Naive B cell (primary cell): ENCODE data around the gene INCA1. TPM values are rescaled to one million over a fixed set of nuclear protein-coding genes. Genes with fewer than 3 reads are reported as not detected.

ENCODE experiments used
- ATAC-seq, 2 donors: fragments of 150-1000 bp; cut with Tn5 transposase; 2 replicates each; pipeline ENCODE4 v1.10.0; 2021; ENCODE audit warnings: low read depth in 2 of 2, mild to moderate bottlenecking in 2 of 2, moderate library complexity in 2 of 2
- DNase-seq: peaks from one replicate; pipeline ENCODE4 v3.0.0; 2022
- H3K27ac Mint-ChIP-seq, 6 donors: one replicate each; pipeline ENCODE4 v1.8.0; 2020 to 2022; ENCODE audit warnings: mild to moderate bottlenecking in 6 of 6, mixed read lengths in 6 of 6, moderate library complexity in 5 of 6, inconsistent platforms in 2 of 6
- H3K27me3 Mint-ChIP-seq, 3 donors: one replicate each; pipeline ENCODE4 v1.8.0; 2021 to 2022; ENCODE audit warnings: mixed read lengths in 3 of 3, mild to moderate bottlenecking in 1 of 3
- H3K36me3 Mint-ChIP-seq, 2 donors: one replicate each; pipeline ENCODE4 v1.8.0; 2020 to 2022; ENCODE audit warnings: mixed read lengths in 2 of 2, inconsistent platforms in 1 of 2, mild to moderate bottlenecking in 1 of 2
- H3K4me1 Mint-ChIP-seq, 3 donors: one replicate each; pipeline ENCODE4 v1.8.0; 2020 to 2022; ENCODE audit warnings: mixed read lengths in 3 of 3, inconsistent platforms in 1 of 3, mild to moderate bottlenecking in 1 of 3, moderate library complexity in 1 of 3
- H3K4me3 Mint-ChIP-seq, 8 donors: one replicate each; pipeline ENCODE4 v1.8.0; 2020 to 2022; ENCODE audit warnings: mild to moderate bottlenecking in 8 of 8, mixed read lengths in 8 of 8, moderate library complexity in 8 of 8, inconsistent platforms in 2 of 8
- H3K9me3 Mint-ChIP-seq, 7 donors: one replicate each; pipeline ENCODE4 v1.8.0; 2020 to 2022; ENCODE audit warnings: mixed read lengths in 7 of 7, mild to moderate bottlenecking in 5 of 7, inconsistent platforms in 2 of 7, moderate library complexity in 1 of 7
- polyA plus RNA-seq, 6 donors: library from polyadenylated mRNA; unstranded; fragments of 300-500 nt; fragmentation: Illumina TruSeq; gene quantifications; one replicate each; pipeline ENCODE4 v1.2.3, GENCODE V29; 2021; ENCODE audit warnings: low read depth in 6 of 6

Gene INCA1
- polyA plus RNA-seq, 6 donors from 2014 or later, result 0.40 to 0.98 (median 0.41) TPM; not detected in 3

DNA sequence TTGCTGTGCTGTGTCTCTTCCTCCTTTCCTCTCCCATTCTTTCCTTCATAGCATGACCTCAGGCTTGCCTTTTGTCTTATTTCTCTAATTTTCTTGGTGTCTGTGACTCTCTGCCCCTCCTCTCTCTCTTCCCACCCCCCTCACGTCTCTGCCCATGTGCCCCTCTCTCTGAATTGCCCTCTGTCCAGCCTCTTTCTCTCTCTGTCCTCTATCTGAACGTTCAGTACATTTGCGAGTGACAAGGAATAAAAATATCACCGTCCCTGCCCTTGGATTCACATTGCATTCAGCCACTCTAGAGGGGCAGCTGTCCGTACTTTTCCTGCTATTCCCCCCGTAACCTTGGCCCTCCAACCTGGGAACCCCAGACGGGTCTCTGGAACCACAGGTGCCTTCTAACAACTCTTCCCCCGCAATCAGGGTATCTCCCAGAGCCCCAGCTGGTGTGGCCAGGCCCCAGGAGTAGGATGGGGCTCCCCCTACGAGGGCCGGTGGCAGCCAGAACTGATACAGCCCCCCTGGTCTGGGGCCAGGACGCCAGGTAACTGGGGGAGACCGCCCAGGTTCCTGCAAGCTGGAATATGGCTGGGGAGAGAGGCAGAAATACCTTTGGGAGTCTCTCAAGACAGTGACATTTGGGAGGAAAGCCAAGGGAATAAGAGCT, 2.2 kb upstream of the INCA1 start:
- H3K9me3 Mint-ChIP-seq, result no peaks in the 10 kb centered on the region
- no peak for DNase-seq
- peaks cover 0 to 26% (median 14%) of the 10 kb centered on the region in 3 donors for H3K27me3 Mint-ChIP-seq
- H3K4me3 Mint-ChIP-seq, result peak overlapping the region; percentile 5 to 93 (median 78)
- no peak for ATAC-seq
- peaks cover 14% of the 10 kb centered on the region in 2 donors for H3K36me3 Mint-ChIP-seq
- H3K27ac Mint-ChIP-seq, result peak overlapping the region in 3 of 6 donors; percentile 49 to 55 (median 50)
- peaks cover 23 to 30% (median 28%) of the 10 kb centered on the region in 3 donors for H3K4me1 Mint-ChIP-seq

DNA sequence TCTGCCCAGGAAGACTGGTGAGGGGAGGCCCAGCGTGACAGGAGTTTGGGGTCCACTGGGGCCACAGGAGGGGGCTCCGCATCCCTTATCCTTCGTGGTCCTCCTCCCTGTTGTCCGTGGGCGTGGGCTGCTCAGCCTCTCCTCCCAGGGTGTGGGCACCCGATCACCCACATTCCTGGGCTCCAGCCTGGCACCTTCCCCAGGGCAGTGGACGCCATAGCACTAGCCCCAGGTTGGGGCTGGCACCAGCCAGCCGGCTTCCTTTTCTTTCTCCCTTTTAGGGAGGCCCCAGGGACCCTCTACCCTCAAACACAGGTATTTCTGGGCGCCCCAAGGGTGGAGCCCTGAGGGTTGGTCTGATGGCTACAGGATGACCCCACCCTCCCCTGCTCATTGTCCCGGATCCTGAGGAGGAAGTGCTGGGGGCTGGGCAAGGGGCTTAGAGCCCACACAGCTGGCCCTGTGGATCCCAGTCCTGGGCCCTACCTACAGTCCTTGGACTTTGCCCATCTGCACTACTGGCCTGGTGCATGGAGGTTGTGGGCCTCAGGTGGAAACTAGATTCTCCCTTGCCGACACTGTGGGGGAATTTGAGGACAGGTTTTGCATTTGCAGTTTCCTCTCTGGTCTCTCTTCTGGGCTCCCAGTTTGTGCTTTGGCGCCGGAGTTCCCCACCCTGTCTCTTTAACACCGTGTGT, 1.6 kb upstream of the INCA1 start:
- Mint-ChIP-seq H3K27ac (peak overlapping the region in 2 of 6 donors; percentile 50 to 55), H3K4me1 (peaks cover 23 to 30% (median 28%) of the 10 kb centered on the region in 3 donors), H3K36me3 (peaks cover 7 to 11% of the 10 kb centered on the region in 2 donors), H3K4me3 (peak overlapping the region; percentile 52 to 93 (median 84)), H3K9me3 (no peaks in the 10 kb centered on the region), H3K27me3 (peaks cover 0 to 19% (median 8%) of the 10 kb centered on the region in 3 donors)
- ATAC-seq, result peak; percentile 25 to 46
- DNase-seq, result no peak

DNA sequence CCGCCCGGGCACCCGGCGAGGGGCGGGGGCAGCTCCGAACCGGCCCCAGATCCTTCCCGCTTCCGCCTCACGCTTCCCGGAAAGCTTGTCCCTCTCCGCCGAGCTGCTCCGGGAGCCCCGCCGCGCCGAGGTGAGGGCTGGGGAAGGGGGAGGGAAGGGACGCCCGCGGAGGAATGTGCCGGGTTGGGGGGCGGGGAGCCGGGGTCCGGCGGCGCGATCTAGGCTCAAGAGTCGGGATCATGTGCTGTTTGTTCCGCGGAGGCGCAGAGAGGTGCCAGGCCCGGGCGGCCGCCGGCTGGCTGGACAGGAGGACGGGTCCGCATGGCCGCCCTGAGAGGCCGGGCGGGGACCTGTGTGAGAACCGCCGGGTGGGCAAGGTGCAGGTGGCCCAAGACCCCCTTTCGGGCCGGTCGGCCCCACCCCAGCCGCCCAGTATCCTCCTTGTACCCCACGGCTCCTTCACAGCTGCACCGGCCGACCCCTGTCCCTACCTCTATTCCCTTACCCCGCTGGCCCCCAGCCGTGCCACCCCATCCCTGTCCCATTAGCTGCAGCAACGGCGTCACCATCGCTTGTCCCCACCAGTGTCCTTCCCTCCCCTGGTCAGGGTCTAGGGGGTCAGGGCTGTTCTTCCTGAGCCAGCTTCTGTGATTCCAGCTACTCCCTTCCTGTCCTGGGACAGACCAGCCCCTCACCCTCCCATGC, 857 bp upstream of the INCA1 start:
- Mint-ChIP-seq H3K27me3 (peaks cover 0 to 13% (median 3%) of the 10 kb centered on the region in 3 donors), H3K36me3 (peaks cover 0 to 4% of the 10 kb centered on the region in 2 donors), H3K4me3 (peak overlapping the region; percentile 52 to 93 (median 84)), H3K4me1 (peaks cover 23 to 30% (median 28%) of the 10 kb centered on the region in 3 donors), H3K27ac (peak overlapping the region in 2 of 6 donors; percentile 50 to 93), H3K9me3 (no peaks in the 10 kb centered on the region)
- DNase-seq (no peak), ATAC-seq (peak; percentile 2 to 5)

DNA sequence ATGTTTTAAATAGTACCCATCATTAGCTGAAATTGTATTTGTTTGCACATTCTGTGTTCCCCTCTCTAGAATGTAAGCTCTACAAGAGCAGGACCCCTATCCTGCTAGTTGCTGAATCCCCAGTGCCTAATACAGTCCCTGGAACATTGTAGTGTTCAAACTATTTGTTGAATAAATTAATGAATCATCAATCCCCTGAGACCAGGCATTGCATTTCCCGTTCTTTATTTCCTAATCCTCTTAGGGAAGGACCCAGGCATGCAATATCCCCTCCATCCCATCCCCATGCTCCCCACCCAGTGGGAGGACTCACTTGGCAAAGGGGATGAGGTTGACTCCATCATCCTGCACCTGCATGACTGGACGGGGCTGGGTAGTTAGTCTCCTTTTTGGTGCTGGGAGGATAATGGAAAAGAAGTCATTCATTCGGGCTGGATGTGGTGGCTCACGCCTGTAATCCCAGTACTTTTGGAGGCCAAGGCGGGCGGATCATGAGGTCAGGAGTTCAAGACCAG, 3.2 kb downstream of the INCA1 start:
- H3K4me3 Mint-ChIP-seq, result peak overlapping the region in 1 of 8 donors; percentile 7
- H3K27ac Mint-ChIP-seq, result no peak overlapping the region
- peaks cover 22 to 25% (median 25%) of the 10 kb centered on the region in 3 donors for H3K4me1 Mint-ChIP-seq

DNA sequence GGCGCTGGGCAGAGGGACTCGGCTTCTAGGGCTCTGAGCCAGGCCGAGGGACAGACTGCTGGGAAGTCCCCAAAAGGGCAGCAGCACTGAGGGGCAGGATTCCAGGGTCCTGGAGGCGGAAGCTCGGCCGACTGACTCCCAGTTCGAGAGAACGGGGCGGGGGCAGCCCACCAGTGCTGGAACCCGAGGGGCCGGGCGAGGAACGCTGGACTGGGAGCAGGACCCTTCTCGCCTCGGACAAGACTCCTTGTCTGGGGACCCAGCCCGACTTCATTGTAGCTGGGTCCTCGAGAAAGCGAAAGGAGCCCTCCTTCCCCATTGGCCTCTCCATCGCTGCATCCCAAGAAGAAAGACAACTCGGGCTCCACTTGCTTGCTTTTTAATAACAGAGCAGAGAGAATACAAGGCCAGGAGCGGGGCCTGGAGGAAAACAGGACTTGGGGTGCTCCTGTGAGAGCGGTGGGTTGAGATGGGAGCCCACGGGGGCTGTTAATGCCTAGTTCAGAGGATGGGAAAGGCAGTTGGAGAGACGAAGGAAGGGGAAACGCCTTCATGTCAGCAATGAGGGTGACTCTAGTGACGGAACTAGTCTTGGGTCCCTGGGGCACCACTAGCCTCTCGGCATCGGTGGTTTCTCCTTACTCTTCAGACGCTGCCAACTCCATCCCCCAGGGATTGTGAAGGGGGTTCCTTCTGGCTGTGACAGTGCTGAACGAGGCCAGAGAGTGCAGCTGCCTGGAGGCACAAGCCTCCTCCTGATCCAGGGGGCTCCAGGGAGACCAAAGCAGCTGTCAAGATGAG, 9.4 kb downstream of the INCA1 start:
- DNase-seq (no peak), ATAC-seq (peak; percentile 44 to 62)
- Mint-ChIP-seq H3K9me3 (no peaks in the 10 kb centered on the region), H3K36me3 (peaks cover 0 to under 1% of the 10 kb centered on the region in 2 donors), H3K4me1 (peaks cover 40 to 41% (median 40%) of the 10 kb centered on the region in 3 donors), H3K27ac (peak overlapping the region; percentile 92 to 96 (median 96)), H3K27me3 (no peaks in the 10 kb centered on the region), H3K4me3 (peak overlapping the region; percentile 83 to 96 (median 94))

More for the DNA sequence above, 3.2 kb downstream of the INCA1 start:
- peaks cover 0 to 13% (median 0%) of the 10 kb centered on the region in 3 donors for H3K27me3 Mint-ChIP-seq
- DNase-seq (no peak), ATAC-seq (no peak)
- no peaks in the 10 kb centered on the region for H3K9me3 Mint-ChIP-seq
- no peaks in the 10 kb centered on the region for H3K36me3 Mint-ChIP-seq

DNA sequence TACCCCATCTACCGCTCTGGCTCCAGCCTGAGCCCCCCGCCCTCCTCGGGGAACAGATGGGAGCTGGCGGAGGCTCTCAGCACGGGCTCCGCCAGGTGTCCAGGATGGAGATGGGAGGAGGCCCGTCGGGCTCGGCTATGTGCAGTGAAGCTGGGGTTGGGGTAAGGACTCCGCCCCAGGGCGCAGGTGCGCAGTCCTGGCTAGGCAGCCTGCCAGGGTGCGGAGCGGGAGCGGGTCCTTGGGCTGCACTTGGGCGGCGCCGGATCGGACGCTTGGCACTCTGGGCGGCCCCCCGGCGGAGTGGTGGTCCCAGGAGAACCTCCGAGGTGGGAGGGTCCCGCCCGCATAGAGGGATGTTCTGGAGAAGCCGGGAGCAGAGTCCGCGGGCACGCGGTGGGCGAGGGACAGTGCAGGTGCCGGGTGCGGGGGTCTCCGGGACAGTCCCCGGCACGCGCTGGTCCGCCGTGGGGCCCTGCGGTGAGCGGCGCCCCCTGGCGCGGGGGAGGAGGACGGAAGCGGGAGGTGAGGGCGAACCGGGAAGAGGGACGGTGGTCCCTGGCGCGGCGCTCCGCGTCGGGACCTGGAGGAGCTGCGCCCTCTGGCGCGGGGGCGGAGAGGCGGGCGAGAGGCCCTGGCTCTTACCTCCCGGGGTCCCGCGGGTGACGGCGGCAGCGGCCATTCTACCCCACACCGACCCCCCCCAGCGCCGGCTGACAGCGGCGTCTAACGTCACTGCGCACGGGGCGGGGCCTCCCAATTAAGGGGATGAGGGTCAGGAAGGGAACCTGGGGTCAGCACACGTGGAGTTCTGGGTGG, 10.2 kb downstream of the INCA1 start, which contains the start of gene CAMTA2:
CAMTA2 (minus strand) TSS at position 725 of the 816 bp plus-strand sequence. CDS start 1,453 bp downstream, outside the sequence.
- Mint-ChIP-seq H3K27me3 (no peaks in the 10 kb centered on the region), H3K4me3 (peak within 1 kb of the TSS; percentile 83 to 96 (median 94)), H3K36me3 (peaks cover 3 to 8% of the 10 kb centered on the region in 2 donors), H3K9me3 (no peaks in the 10 kb centered on the region), H3K27ac (peak within 1 kb of the TSS; percentile 92 to 96 (median 96)), H3K4me1 (peaks cover 44 to 48% (median 46%) of the 10 kb centered on the region in 3 donors)
- peak; percentile 81 for ATAC-seq
- DNase-seq, result peak; percentile 85

DNA sequence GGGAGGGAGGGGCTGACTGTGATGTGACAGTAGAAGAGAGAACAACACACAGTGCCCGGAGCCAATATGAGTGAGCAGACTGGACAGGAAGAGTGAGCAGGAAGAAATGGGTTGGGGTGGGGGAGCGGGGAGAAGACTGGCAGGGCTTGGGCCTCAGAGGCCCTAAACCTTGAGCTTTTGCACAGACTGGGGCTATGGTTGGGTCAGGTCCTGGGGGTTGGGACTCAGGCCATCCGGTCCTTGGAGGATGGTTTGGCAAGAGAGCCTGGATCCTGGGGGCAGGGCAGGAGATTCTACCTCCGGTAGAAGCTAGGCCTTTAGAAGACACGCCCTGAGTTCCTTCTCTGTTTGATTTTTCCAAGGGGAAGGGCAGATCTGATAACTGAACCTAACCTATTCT, 10.9 kb downstream of the INCA1 start:
- Mint-ChIP-seq H3K27me3 (no peaks in the 10 kb centered on the region), H3K36me3 (peaks cover 4 to 16% of the 10 kb centered on the region in 2 donors), H3K4me3 (peak overlapping the region; percentile 83 to 96 (median 94)), H3K9me3 (no peaks in the 10 kb centered on the region), H3K4me1 (peaks cover 50 to 55% (median 53%) of the 10 kb centered on the region in 3 donors), H3K27ac (peak overlapping the region in 5 of 6 donors; percentile 65 to 96 (median 91))
- no peak for DNase-seq
- no peak for ATAC-seq

DNA sequence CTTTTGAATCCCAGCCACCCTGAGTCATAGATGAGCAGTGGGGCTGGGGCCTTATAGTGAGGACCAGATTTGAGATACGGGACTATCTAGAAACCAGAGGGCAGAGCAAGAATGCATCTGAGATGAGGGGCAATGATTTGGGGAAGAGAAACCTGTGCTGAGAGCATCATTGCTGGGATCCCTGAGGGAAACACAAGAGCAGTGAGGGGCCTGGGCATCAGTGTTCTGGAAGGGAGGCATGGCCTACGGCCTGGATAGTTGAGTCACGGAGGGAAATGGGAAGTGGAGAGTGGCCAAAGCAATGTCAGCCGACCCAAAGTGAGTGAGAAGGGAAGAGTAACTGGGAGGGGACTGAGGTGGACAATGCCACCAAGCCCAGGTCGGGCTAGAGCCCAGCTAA, 15.0 kb downstream of the INCA1 start:
- H3K27me3 Mint-ChIP-seq, result no peaks in the 10 kb centered on the region
- H3K9me3 Mint-ChIP-seq, result no peaks in the 10 kb centered on the region
- H3K4me1 Mint-ChIP-seq, result peaks cover 54 to 61% (median 60%) of the 10 kb centered on the region in 3 donors
- peak overlapping the region in 3 of 8 donors; percentile 15 to 68 (median 67) for H3K4me3 Mint-ChIP-seq
- ATAC-seq (no peak), DNase-seq (no peak)
- H3K36me3 Mint-ChIP-seq, result peaks cover 9 to 24% of the 10 kb centered on the region in 2 donors
- peak overlapping the region in 5 of 6 donors; percentile 16 to 92 (median 81) for H3K27ac Mint-ChIP-seq

DNA sequence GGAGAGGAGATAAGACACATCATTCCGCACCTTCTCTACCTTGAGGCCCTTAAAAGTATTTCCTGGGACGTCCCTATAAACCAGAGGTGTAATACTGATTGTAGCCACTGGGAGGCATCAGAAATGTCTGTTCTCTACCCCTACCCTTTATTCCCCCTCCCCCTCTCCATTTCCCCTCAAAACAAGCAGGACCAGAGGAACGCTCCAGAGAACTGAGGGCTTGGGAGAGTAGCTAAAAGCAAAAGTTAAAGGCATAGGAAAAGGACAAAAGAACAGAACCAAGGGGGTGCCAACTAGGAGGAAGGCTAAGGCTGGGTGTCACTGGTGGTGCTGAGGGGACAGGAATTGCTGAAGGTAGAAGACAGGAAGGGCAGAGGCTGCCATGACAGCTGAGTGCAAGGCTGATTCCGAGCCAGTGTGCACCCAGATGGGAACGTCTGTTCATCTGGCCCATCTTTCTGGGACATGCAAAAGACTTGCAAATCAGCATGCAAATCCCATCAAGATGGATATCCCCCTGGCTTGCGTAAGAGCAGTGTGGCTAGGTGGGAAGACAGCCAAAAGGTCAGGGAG, 16.6 kb downstream of the INCA1 start:
- Mint-ChIP-seq H3K4me3 (peak overlapping the region in 3 of 8 donors; percentile 1 to 88 (median 7)), H3K9me3 (no peaks in the 10 kb centered on the region), H3K27ac (peak overlapping the region in 5 of 6 donors; percentile 26 to 89 (median 79)), H3K36me3 (peaks cover 9 to 26% of the 10 kb centered on the region in 2 donors), H3K4me1 (peaks cover 42 to 50% (median 45%) of the 10 kb centered on the region in 3 donors), H3K27me3 (no peaks in the 10 kb centered on the region)
- no peak for DNase-seq
- peak; percentile 49 to 54 for ATAC-seq

DNA sequence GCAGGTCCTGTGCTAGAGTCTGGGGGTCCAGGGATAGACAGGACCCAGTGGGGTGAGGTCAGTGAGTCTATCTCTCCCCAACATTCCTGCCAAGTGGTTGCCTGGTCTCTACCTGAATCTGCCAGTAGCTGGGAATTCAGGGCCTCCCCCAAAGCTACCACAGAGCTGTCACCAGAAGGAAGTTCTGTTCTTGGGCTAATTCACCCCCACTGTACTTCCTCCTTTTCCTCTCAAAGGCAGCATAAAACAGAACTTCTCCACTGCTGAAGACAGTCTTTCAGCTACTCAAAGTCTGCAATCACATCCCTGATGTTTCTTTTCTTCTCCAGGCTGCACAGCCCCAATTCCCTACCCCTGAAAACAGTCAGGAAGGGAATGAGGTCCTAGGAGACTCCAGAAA, 18.6 kb downstream of the INCA1 start:
- Mint-ChIP-seq H3K4me3 (peak overlapping the region in 6 of 8 donors; percentile 18 to 62 (median 46)), H3K27ac (peak overlapping the region in 4 of 6 donors; percentile 43 to 85 (median 67)), H3K36me3 (peaks cover 9 to 45% of the 10 kb centered on the region in 2 donors), H3K9me3 (no peaks in the 10 kb centered on the region), H3K27me3 (no peaks in the 10 kb centered on the region), H3K4me1 (peaks cover 46 to 52% (median 48%) of the 10 kb centered on the region in 3 donors)
- ATAC-seq, result peak; percentile 80 to 90
- DNase-seq, result no peak

DNA sequence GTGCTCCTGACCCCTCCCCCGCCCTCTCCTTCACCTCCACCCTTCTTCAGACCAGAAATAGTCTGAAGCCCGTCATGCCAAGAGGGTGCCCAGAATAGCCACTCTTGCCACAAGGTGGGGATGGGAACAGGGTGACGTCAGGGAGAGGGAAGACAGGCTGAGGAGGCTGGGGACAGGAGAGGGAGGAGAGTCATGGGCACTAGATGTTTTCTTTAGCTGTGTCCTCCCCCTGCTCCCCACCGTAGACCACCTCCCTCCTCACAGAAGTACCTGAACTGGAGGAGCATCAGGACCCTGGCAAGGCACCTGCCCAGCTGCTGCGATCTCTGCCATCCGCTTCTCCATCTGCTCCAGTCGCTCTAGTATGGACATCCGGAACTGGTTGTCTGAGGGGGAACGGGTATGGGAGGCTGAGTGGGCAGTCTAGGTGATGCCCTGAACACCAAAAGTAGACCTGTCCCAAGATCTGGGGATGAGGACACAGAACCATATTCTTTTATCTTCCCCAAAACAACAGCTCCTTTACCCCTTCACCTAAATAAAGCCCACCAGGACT, 23.1 kb downstream of the INCA1 start:
- H3K4me3 Mint-ChIP-seq, result no peak overlapping the region
- H3K27ac Mint-ChIP-seq, result no peak overlapping the region

More for the DNA sequence above, 23.1 kb downstream of the INCA1 start:
- H3K27me3 Mint-ChIP-seq, result no peaks in the 10 kb centered on the region
- H3K9me3 Mint-ChIP-seq, result no peaks in the 10 kb centered on the region
- DNase-seq (no peak), ATAC-seq (no peak)
- H3K36me3 Mint-ChIP-seq, result peaks cover 0 to 29% of the 10 kb centered on the region in 2 donors
- H3K4me1 Mint-ChIP-seq, result peaks cover 14 to 35% (median 21%) of the 10 kb centered on the region in 3 donors
